HepG2 (cell line): ENCODE measurements around the gene TRIM2. TPM values are rescaled to one million over a fixed set of nuclear protein-coding genes. Genes with fewer than 3 reads are reported as not detected.

Experiments used
- ATAC-seq: fragments of 200-7000 bp; cut with Tn5 transposase; 3 replicates; pipeline ENCODE4 v1.9.1; 2020; ENCODE audit warnings: mild to moderate bottlenecking, moderate library complexity
- BruUV-seq: library from RNA; stranded (reverse); fragments of 400-500 nt; replicated peaks from 2 replicates; lab custom pipeline; 2021; lab: Mats Ljungman, UMichigan
- CTCF ChIA-PET: fragments of 300-600 bp; formaldehyde crosslinking; extraction: SDS; loops from one replicate; lab custom pipeline; 2021; ENCODE audit warnings: low total read pairs, inconsistent platforms, low intra/inter-chr PET ratio; lab: Yijun Ruan, JAX
- POLR2A ChIA-PET: fragments of 350-600 bp; sonication (Branson Sonifier 250); formaldehyde crosslinking; loops from one replicate; lab custom pipeline; 2020; ENCODE audit warnings: antibody characterized with exemption, inconsistent platforms; lab: Yijun Ruan, JAX
- DNase-seq: peaks from one replicate; pipeline ENCODE4 v3.0.0-alpha.2; 2015; ENCODE audit warnings: low spot score
- FAIRE-seq: peaks from 3 replicates; lab custom pipeline; 2011; peaks lifted over from hg19 to GRCh38; lab: Jason Lieb, UNC
- H2AFZ ChIP-seq: one replicate; pipeline ENCODE4 v1.6.1; 2011; ENCODE audit warnings: low read length, inconsistent platforms
- H3K27ac ChIP-seq: fragments of 300-600 bp; 3 replicates; pipeline ENCODE4 v1.8.0; 2011; ENCODE audit warnings: mixed run types, mild to moderate bottlenecking, mixed read lengths, low read length, inconsistent platforms; ENCODE audit not compliant: insufficient read depth; ENCODE audit errors: extremely low read length
- H3K27me3 ChIP-seq, 2 experiments: fragments of 200-600 bp in 1 of 2; 2 replicates in 1 of 2; 3 replicates in 1 of 2; pipeline versions ENCODE4 v1.6.0 to v1.8.0; 2011; ENCODE audit warnings: low read length in 2 of 2, mild to moderate bottlenecking in 2 of 2, moderate library complexity in 2 of 2, inconsistent platforms in 1 of 2; ENCODE audit not compliant: insufficient read depth in 2 of 2, control insufficient read depth in 1 of 2
- H3K36me3 ChIP-seq, 2 experiments: fragments of 200-600 bp in 1 of 2; replicated peaks in 1 of 2; 2 replicates in 1 of 2; 3 replicates in 1 of 2; pipeline versions ENCODE4 v1.5.1 to v1.8.0; 2011; ENCODE audit warnings: low read length in 2 of 2, inconsistent platforms in 1 of 2; ENCODE audit not compliant: insufficient read depth in 2 of 2, control insufficient read depth in 1 of 2
- H3K4me1 ChIP-seq: 2 replicates; pipeline ENCODE4 v1.5.1; 2012; ENCODE audit warnings: low read length, inconsistent platforms; ENCODE audit not compliant: insufficient read depth
- H3K4me2 ChIP-seq: 2 replicates; pipeline ENCODE4 v1.6.0; 2011; ENCODE audit warnings: low read depth, low read length, inconsistent platforms
- H3K4me3 ChIP-seq, 3 experiments: fragments of 200-600 bp in 1 of 3; sonication (generic), shearing (Covaris generic) in 1 of 3; replicated peaks in 1 of 3; 2 replicates each; pipeline ENCODE4 v1.5.1; 2011 to 2016; ENCODE audit warnings: low read length in 3 of 3, inconsistent platforms in 2 of 3, low read depth in 2 of 3, mild to moderate bottlenecking in 2 of 3, control low read depth in 1 of 3, mixed read lengths in 1 of 3; ENCODE audit not compliant: insufficient read depth in 1 of 3
- H3K79me2 ChIP-seq: one replicate; pipeline ENCODE4 v1.6.1; 2011; ENCODE audit warnings: low read length, inconsistent platforms; ENCODE audit not compliant: insufficient read depth
- H3K9ac ChIP-seq: 2 replicates; pipeline ENCODE4 v1.6.0; 2011; ENCODE audit warnings: mild to moderate bottlenecking, low read depth, low read length, inconsistent platforms; ENCODE audit not compliant: insufficient read depth
- H3K9me3 ChIP-seq: 2 replicates; pipeline ENCODE4 v1.5.1; 2012; ENCODE audit warnings: mild to moderate bottlenecking, low read length
- H4K20me1 ChIP-seq: 2 replicates; pipeline ENCODE4 v1.6.0; 2011; ENCODE audit warnings: inconsistent platforms, mild to moderate bottlenecking, low read length, moderate library complexity; ENCODE audit not compliant: insufficient read depth
- CREB3 ChIP-seq: sonication (generic); formaldehyde crosslinking; IDR thresholded peaks from 2 replicates; pipeline ENCODE4 v1.5.0; 2020; ENCODE audit warnings: missing genetic modification reagents
- FOXK2 ChIP-seq: fragments of 450-650 bp; IDR thresholded peaks from 2 replicates; pipeline ENCODE4 v1.6.1; 2016
- KAT2B ChIP-seq: fragments of 150-350 bp; IDR thresholded peaks from 2 replicates; pipeline ENCODE4 v1.6.1; 2014; ENCODE audit warnings: low read depth, low read length, borderline replicate concordance
- NONO ChIP-seq, 2 experiments: fragments of 450-650 bp in 1 of 2; sonication (generic) in 1 of 2; formaldehyde crosslinking in 1 of 2; IDR thresholded peaks in 1 of 2; conservative IDR thresholded peaks in 1 of 2; 2 replicates each; pipeline versions ENCODE4 v1.6.1 to v1.8.0; 2017 to 2022; ENCODE audit warnings: mild to moderate bottlenecking in 1 of 2, missing genetic modification reagents in 1 of 2, moderate library complexity in 1 of 2
- PAF1 ChIP-seq: IDR thresholded peaks from 2 replicates; pipeline ENCODE4 v1.6.1; 2016; ENCODE audit warnings: missing genetic modification reagents, missing compliant biosample characterization
- RORA ChIP-seq: sonication (generic); formaldehyde crosslinking; IDR thresholded peaks from 2 replicates; pipeline ENCODE4 v1.5.0; 2020; ENCODE audit warnings: mild to moderate bottlenecking, missing genetic modification reagents, moderate library complexity
- SRSF4 ChIP-seq: fragments of 200-400 bp; formaldehyde crosslinking; IDR thresholded peaks from one replicate; pipeline ENCODE4 v1.6.1; 2018; ENCODE audit warnings: mild to moderate bottlenecking, low read depth, low read length, moderate library complexity; ENCODE audit not compliant: poor library complexity, severe bottlenecking
- ZBTB1 ChIP-seq: sonication (generic); formaldehyde crosslinking; IDR thresholded peaks from 2 replicates; pipeline ENCODE4 v1.4.0; 2020; ENCODE audit warnings: missing genetic modification reagents, borderline replicate concordance
- ZBTB7B ChIP-seq: sonication (generic); formaldehyde crosslinking; IDR thresholded peaks from 2 replicates; pipeline ENCODE4 v1.4.0; 2020; ENCODE audit warnings: missing genetic modification reagents
- ZFP82 ChIP-seq: sonication (generic); formaldehyde crosslinking; IDR thresholded peaks from 2 replicates; pipeline ENCODE4 v1.5.1; 2020; ENCODE audit warnings: mild to moderate bottlenecking, missing genetic modification reagents, borderline replicate concordance
- ZFP91 ChIP-seq: sonication (generic); formaldehyde crosslinking; IDR thresholded peaks from 2 replicates; pipeline ENCODE4 v1.9.0; 2022; ENCODE audit warnings: missing genetic modification reagents, mild to moderate bottlenecking, borderline replicate concordance
- ZIK1 ChIP-seq: sonication (generic); formaldehyde crosslinking; IDR thresholded peaks from 2 replicates; pipeline ENCODE4 v1.5.0; 2020; ENCODE audit warnings: mild to moderate bottlenecking, low read depth, missing genetic modification reagents, borderline replicate concordance
- ZNF225 ChIP-seq: sonication (generic); formaldehyde crosslinking; IDR thresholded peaks from 2 replicates; pipeline ENCODE4 v1.4.0; 2020; ENCODE audit warnings: mild to moderate bottlenecking, missing genetic modification reagents
- ZNF350 ChIP-seq: sonication (generic); formaldehyde crosslinking; IDR thresholded peaks from 2 replicates; pipeline ENCODE4 v1.4.0; 2020; ENCODE audit warnings: mild to moderate bottlenecking, low read depth, missing genetic modification reagents, borderline replicate concordance
- ZNF574 ChIP-seq: sonication (generic); formaldehyde crosslinking; IDR thresholded peaks from 2 replicates; pipeline ENCODE4 v1.4.0; 2020; ENCODE audit warnings: missing genetic modification reagents
- ZNF720 ChIP-seq: sonication (generic); formaldehyde crosslinking; IDR thresholded peaks from 2 replicates; pipeline ENCODE4 v1.4.0; 2020; ENCODE audit warnings: missing genetic modification reagents
- WGBS: methylation state at CpG from one replicate; pipeline ENCODE4 v1.1.6; 2017; ENCODE audit warnings: low lambda C conversion rate; 5-methylcytosine and 5-hydroxymethylcytosine counted together
- in situ Hi-C: cut with HindIII; loops from 2 replicates; pipeline ENCODE4 v1.10.0; 2017; ENCODE audit warnings: low pct_unique_long_range_greater_than_20kb; ENCODE audit not compliant: extremely low pct_ligation_motif_present
- intact Hi-C: fragments of 100-400 bp; cut with micrococcal nuclease; formaldehyde crosslinking; loops from one replicate; pipeline ENCODE4 v1.10.0; 2022; ENCODE audit not compliant: unreplicated experiment
- polyA plus RNA-seq, 8 experiments: library from polyadenylated mRNA; depleted of rRNA in 3 of 8; stranded (reverse) in 7 of 8; unstranded in 1 of 8; fragments of >200 nt; fragmentation: Illumina TruSeq in 4 of 8; extraction: Trizol in 4 of 8; gene quantifications; 2 replicates each; pipeline versions ENCODE4 v1.2.1 to v1.2.3, GENCODE V29; 2011 to 2016; ENCODE audit warnings: low read depth in 4 of 8, missing spikeins in 1 of 8, mixed read lengths in 1 of 8; ENCODE audit not compliant: insufficient read depth in 1 of 8
- total RNA-seq, 5 experiments: library from RNA; depleted of rRNA; stranded (reverse); fragments of >200 nt; fragmentation: Illumina TruSeq; extraction: Trizol; gene quantifications; 2 replicates each; pipeline ENCODE4 v1.2.3, GENCODE V29; 2016; ENCODE audit warnings: low read depth in 1 of 5

The TRIM2 gene
- total and polyA plus RNA-seq, 2 of the 13 experiments (the other 11 are each of a cell fraction or from before 2014, with no cell fraction given), result 2.1 to 4.2 TPM

GRCh38 chr4:153271820-153272219, 67.6 kb downstream of the TRIM2 start:
- no peak for DNase-seq
- TF ChIP-seq SRSF4, result no peak
- TF ChIP-seq ZBTB1, result no peak
- no peak for TF ChIP-seq ZIK1 (CRISPR knock-in tag)
- no peak for TF ChIP-seq ZNF225 (CRISPR knock-in tag)
- TF ChIP-seq ZBTB7B (CRISPR knock-in tag), result no peak
- TF ChIP-seq ZNF350 (CRISPR knock-in tag), result no peak
- TF ChIP-seq ZFP91, result no peak
- no peak for TF ChIP-seq ZNF574 (CRISPR knock-in tag)
- no peak for TF ChIP-seq ZNF720
- no peak for TF ChIP-seq CREB3 (CRISPR knock-in tag)
- TF ChIP-seq RORA (CRISPR knock-in tag), result no peak
- TF ChIP-seq FOXK2, result no peak
- TF ChIP-seq KAT2B, result no peak
- TF ChIP-seq ZFP82 (CRISPR knock-in tag), result no peak
- TF ChIP-seq NONO (IDR thresholded peaks at IDR 0.05), result no peak
- no peak for TF ChIP-seq NONO (CRISPR knock-in tag; conservative IDR thresholded peaks at IDR 0.05)
- TF ChIP-seq PAF1 (CRISPR knock-in tag), result no peak
- TF ChIP-seq, all 625 proteins: peak for 0
- H3K4me2 ChIP-seq, result no peak overlapping the region
- no peaks in the 10 kb centered on the region for H3K79me2 ChIP-seq
- no peaks in the 10 kb centered on the region for H4K20me1 ChIP-seq
- ChIA-PET POLR2A (no interaction called here), CTCF (no interaction called here)
- no peak overlapping the region for H3K27ac ChIP-seq
- WGBS, result 95% methylated on average over 2 of the region's 2 CpGs
- no peaks in the 10 kb centered on the region for H3K9me3 ChIP-seq
- intact Hi-C loops, result no loop called here
- H2AFZ ChIP-seq, result no peak overlapping the region
- H3K36me3 ChIP-seq, result no peaks in the 10 kb centered on the region
- no peaks in the 10 kb centered on the region for H3K27me3 ChIP-seq
- H3K4me3 ChIP-seq, result no peak overlapping the region
- H3K9ac ChIP-seq, result no peak overlapping the region
- FAIRE-seq, result no peak
- H3K4me1 ChIP-seq, result no peaks in the 10 kb centered on the region
- no peak for ATAC-seq
- no TSS peak for BruUV-seq
- in situ Hi-C loops, result no loop called here
